ENCODE results near the gene EPAS1.

The EPAS1 gene

DNA sequence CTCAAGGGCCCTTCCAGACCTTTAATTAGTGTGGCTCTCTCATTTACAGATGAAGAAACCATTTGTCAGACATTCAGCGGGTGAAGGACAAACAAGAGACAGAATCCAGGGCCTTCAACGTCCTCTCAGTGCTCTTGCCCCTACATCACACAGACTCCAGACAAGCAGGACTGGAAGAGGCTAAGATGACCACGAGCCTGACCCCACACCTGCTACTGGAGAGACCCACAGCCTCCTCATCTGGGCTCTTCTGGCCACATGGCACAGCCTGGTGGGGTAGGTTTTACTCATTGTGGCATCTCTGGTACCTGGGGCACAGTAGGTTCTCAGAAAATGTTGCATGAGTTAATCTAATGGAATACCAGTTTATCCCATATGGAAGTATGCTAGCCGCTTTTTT lies 112.5 kb downstream of the EPAS1 start:
- DNase-seq (ENCODE audit: low read depth), result no peak

DNA sequence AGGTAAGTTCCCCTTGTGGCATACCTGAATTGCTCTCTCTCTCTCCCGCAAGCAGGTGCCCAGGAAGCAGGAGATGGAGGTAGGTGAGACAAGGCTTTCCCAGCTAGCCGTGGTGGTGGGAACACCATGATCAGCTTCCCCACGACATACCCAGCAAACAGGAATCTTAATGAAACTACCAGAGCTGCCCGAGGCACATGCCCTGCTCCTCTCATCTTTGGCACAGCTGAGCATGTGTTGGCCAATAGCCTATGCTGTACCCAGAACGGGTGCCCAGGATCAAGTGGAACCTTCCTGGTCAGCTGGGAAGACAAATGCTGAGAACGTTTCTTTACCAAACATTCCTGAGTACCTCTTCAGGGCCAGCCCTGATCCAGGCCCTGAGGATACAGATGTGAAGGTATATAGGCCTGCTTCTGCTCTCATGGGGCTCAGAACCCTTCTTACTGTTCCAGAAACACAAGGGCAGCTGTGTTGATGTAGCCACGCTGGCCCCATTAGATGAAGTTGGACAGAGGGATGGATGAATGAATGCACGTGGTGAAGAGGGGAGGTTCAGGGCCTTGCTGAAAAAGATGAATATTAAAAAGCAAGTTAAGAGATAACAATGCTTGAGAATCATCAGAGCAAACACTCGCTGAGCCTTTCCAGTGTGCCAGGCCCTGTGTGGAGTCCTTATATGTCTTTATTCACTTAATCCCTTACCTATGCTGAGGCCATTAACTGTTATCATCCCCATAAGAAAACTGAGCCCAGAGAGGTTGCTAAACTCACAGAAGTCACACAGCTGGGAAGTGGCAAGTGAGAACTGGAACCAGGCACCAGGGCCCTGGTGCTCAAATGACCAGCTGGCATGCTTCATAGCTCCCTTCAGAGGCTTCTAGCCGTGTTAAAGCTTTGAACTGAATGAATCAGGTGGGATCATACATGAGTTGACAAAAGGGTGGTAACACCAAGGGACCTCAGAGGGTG lies 113.4 kb downstream of the EPAS1 start:
- DNase-seq (ENCODE audit: low read depth), result no peak

DNA sequence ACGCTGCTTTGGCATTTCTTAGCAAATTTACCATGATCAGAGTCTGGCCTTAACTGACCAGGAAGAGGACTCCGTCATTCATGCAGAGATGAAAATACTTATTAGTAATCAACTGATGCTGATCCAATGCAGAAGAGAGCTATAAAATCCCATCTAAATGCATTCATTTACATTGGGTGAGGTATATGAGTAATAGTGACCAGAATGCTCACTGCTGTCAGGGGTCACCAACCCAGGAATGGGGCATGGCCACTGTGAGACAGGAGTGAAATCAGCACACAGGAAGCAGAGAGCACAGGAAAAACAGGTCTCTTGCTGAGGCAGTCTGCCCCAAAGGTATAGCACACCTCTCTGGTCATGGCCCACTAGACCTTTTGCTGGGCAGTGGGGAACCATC lies 114.0 kb downstream of the EPAS1 start:
- DNase-seq (ENCODE audit: low read depth), result no peak

DNA sequence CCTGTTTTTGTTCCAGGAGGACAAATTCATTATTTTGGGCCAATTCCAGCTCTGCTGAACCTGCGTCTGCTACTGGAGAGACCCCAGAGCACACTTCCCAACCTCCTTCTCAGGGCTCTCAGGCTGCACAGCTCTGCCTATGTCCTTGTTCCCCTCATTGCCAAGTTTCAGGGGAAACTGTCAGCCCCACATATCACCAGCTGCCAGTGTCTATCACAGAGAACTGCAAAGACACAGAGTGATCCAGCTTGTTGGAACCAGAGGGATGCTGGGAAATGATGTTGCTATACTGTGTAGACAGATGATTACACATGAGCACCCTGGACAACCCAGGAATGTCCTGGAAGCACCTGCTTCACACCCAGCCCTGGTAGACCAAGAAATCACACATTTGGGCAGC lies 114.8 kb downstream of the EPAS1 start:
- DNase-seq (ENCODE audit: low read depth), result no peak

DNA sequence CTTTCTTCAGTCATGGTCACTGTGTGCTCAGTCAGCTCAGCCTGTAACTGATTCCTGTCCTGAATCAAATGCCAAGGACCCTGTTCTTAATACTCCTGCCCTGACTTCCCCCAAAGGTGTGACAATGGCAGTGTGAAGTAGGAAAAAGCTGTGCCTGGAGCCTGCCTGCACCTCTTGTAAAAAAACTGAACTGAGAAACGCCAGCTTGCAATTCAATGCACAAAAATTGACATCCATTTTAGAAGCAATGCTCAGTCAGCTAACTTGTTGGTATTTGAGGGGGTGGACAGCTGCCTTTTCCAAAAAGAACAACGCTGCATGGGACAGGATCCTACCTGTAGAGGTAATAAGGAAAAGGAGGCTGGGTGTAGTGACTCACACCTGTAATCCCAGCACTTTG lies 115.9 kb downstream of the EPAS1 start:
- DNase-seq (ENCODE audit: low read depth), result no peak

DNA sequence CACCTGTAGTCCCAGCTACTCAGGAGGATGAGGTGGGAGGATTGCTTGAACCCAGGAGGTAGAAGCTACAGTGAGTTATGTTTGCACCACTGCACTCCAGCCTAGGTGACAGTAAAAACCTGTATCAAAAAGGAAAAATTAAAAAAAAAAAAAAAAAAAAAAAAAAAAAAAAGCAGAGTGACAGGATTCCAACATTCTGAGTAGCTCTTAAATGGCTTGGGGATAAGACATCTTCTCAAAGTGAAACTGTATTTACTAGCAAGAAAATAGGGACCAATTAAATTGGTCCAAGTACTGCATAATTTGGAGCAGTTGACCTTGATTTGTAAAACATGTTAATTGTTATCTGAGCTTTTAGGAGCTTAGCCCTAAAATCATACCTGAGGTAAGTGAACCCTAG lies 116.4 kb downstream of the EPAS1 start:
- DNase-seq (ENCODE audit: low read depth), result no peak

DNA sequence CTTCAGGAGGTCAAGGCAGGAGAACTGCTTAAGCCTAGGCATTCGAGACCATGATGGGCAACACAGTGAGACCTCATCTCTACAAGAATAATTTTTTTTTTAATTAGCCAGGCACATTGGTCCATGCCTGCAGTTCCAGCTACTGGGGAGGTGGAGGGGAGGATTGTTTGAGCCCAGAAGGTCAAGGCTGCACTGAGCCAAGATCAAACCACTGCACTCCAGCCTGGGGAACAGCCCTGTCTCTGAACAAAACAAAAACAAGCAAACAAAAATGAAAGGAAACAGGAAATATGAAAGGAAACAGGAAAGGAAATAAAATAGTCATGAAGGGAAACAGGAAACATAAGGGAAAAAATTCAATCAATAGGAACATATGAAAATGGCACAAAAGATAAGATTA lies 117.5 kb downstream of the EPAS1 start:
- no peak for DNase-seq (ENCODE audit: low read depth)

DNA sequence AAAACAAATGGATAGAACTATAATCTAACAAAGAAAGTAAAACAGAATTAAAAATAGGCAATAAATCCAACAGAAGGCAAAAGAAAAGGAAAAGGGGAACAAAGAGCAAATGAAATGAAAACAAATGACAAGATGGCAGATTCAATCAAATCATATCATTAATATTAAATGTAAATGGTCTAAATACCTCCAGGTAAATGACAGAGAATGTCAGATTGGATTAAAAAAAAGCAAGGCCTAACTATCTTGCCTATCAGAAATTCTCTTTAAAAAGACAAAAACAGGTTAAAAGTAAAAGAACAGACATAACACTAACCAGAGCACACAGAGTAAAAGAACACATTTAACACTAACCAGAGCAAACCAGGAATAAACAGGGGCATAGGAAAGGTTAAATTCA lies 119.1 kb downstream of the EPAS1 start:
- no peak for DNase-seq (ENCODE audit: low read depth)

DNA sequence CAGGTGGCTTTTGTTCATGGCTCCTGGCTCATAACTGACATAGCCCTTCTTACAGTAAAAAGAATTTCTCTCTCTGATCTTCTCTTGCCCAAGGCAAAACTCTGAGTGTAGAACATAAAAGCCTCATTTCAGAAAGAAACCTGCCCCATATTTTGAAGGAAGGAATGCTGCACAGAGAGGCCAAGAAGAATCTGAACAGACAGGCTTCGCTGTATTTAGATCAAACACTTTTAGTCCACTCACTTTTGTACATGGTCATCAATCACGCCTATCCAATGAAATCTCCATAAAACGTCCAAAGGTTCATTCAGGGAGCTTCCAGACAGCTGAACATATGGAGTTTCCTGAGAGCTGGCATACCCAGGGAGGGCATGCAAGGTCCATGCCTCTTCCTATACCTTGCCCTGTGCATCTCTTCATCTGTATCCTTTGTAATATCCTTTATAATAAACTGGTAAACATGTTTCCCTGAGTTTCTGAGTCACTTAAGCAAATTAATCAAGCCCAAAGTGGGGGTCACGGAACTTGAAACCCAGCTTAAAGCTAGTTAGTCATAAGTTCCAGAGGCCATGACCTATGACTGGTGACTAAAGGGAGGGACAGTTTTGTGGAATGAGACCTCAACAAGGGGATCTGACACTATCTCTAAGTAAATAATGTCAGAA lies 119.7 kb downstream of the EPAS1 start:
- DNase-seq (ENCODE audit: low read depth), result no peak

DNA sequence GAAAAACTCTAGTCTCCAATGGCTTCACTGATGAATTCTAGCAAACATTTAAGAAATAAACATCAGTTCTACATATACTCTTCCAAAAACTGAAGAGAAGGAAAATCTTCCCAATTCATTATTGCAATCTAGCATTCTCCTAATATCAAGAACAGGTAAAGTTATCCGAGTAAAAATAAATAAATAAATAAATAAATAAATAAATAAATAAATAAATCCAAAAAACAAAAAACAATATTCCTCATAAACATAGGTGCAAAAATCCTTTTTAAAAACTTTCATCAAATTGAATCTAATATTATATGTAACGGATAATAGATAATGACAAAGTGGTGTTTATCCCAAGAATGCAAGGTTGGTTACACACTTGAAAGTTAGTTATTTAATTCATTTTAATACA lies 123.7 kb downstream of the EPAS1 start:
- DNase-seq (ENCODE audit: low read depth), result no peak

DNA sequence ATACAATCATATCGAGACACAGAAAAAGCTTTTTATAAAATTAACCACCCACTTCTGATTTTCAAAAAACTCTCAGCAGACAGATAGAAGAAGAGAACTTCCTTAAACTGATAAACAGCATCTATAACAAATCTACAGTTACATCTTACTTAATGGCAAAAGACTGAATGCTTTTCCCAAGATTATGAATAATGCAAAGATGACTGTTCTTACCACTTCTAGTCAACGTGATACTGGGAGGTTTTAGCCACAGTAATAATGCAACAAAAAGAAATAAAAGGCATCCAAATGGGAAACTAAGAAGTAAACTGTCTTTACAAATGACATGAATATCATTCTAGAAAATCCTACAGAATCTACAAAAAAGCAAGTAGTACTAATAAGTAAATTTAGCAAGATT lies 124.2 kb downstream of the EPAS1 start:
- no peak for DNase-seq (ENCODE audit: low read depth)

DNA sequence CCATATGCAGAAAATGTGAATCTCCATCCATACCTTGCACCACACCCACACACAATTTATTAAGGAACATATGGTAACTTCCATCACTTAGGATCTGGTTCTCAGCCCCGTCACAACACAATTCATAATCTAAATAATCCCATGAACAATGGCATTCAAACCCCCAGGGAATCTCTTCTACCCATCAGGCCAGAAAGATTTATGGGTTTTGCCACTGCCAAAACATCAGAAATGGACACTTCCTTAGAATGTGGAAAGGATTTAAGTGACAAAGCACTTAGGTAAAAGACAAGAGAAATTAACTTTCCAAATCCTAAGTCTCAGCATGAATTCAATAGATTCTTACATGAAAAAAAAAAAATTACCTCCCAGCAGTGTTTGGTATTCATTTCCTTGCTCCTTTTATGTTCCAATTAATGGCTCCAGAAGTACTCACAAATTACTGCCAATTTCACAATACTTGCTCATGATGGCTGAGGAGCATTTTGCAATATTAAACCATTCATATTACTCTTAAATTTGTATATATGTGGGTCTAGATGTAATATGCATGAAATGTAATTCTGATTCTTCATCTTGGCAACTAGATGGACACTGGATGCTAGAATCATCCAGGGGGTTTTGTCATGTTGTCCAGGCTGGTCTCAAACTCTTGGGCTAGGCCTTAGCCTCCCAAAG lies 125.6 kb downstream of the EPAS1 start:
- DNase-seq (ENCODE audit: low read depth), result no peak

DNA sequence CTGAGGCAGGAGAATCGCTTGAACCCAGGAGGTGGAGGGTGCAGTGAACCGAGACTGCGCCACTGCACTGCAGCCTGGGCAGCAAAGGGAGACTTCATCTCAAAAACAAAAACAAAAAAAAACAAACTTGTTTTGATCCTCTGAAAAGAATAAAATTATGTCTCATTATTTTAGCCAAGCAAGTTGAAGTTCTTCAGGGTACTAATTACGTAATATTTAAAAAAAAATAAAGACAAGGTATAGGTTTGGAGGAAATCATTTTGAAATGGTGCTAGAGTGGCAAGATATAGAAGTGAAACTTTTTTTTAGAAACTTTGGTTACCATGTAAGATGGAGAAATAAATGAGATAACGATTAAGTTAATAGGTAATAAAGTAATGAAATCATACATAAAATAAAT lies 127.7 kb downstream of the EPAS1 start:
- DNase-seq (ENCODE audit: low read depth), result no peak

DNA sequence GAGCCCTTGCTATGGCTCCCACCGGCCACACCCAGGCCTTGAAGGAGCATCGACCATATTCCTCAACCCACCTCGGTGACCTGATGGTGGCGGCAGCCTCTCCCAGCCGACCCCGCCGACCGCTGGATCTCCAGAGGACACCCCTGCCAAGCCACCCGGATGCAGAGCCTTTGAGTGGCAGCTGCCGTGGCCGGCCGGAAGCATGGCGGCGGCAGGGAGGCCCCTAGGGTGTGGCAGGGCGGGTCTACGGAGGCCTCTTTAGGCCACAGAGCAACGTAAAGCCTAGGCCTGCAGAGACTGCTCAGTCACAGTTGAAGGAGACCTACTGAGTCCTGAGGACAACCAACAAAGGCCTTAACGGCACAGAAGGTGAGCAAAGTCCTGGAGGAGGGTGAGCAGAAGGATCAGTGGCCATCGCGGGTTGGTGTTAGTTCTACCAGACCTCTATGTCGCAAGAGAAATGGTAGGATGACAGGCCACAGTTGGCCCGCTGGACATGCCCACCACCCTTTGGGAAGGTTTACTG lies 131.8 kb downstream of the EPAS1 start:
- DNase-seq (ENCODE audit: low read depth), result no peak

DNA sequence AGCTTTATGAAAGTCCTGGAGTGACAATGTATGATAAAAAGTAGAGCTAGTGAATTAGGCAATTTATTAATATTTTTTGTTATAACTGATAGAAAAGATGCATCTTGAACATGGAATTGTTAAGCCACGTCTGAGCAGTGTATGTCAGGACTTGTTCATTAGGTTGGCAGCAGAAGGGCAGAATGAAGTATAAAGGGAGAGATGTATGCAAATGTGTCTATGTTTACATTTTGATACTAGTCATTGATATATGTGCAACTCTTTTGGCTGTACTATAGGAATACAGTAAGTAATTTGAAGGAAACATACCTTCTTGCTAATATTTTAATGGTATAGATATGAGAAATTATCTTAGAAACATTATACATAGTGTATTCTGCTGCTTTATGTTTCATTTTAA lies 133.2 kb downstream of the EPAS1 start:
- DNase-seq (ENCODE audit: low read depth), result no peak

DNA sequence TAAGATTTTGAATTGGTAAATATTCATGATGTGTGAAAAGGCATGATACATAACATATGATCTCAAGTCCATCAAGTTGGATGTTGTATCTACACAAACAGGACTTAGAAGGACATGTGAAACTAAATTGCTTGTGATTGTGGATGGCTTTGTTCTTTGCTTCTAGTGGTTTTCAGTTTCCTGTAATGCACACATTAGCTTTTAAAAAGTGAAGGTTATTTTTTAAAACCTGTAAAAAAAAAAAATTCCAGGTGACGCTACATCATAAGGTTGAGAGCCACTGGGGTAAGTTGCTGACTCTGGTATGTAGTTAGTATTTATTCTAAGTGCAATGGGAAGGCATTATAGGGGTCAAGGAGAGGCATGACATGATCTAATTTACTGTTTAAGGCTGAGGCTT lies 133.8 kb downstream of the EPAS1 start:
- DNase-seq (ENCODE audit: low read depth), result no peak

DNA sequence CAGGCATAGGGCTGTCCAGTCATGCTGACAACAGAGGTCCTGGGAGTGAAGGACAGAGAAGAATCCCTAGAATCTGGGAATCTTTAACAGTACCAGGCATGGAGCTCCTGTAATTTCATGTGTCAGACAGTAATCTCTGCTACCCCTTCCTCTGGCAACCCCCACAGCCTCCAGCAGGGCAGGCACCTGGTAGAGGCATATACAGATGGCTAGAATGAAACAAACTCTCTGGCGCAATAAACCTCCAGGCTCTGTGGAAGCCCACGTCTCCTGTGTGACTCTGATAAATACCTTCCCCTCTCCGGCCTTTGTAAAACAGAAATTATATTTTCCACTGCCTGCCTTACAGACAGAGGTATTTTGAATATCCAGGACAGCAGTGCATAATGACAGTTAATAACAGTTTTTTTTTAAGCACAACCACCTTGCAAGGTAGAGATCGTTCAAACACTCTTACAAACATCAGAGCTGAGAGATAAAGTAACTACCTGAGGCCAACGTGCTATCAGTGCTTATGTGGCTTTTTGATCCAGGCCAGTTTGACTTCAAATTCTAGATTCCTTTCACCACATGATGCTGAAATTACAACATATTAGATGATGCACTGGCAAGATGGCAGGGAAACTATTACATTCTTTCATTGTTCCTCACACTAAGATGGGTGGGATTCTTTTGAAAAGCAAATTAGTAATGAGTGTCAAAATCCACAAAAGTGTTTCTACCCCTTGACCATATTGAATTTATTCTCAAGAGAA lies 134.5 kb downstream of the EPAS1 start:
- DNase-seq (ENCODE audit: low read depth), result no peak

DNA sequence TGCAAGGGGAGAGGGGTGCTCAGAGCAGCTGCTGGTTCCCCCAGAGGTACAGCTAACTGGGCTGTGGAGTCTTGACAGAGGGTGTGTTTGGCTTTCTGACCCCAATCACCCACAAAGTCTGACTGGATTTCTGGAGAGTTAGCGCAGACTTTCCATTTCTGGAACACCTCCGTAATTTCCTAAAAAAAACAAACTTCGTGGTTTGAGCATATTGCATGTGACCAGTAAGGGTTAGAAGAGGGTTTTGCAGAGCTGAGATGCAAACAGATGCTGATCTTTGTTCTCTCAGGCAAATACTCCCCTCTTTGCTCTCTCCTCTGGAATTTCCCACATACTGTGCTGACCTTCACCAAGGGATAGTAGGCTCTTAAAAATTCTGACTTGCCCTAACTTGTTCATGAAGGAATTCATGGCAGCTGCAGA lies 137.7 kb downstream of the EPAS1 start:
- DNase-seq (ENCODE audit: low read depth), result no peak

DNA sequence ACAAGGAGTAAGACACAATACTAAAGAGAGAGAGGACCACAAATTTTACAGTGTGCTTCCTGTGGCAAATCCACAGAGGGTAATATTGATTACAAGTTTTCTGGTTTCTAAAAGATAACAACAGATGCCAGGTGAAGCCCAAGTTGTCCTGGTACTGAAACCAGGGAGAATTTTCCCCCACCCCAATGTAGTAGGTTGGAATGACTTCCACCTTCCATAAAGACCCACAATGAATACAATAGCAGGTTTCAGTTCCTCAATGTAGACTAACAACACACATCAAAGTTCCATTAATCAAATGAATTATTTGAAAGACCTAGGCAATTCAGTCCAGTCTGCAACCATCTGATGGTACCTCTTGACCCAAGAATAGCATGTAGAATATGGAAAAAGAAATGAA lies 138.1 kb downstream of the EPAS1 start:
- no peak for DNase-seq (ENCODE audit: low read depth)

DNA sequence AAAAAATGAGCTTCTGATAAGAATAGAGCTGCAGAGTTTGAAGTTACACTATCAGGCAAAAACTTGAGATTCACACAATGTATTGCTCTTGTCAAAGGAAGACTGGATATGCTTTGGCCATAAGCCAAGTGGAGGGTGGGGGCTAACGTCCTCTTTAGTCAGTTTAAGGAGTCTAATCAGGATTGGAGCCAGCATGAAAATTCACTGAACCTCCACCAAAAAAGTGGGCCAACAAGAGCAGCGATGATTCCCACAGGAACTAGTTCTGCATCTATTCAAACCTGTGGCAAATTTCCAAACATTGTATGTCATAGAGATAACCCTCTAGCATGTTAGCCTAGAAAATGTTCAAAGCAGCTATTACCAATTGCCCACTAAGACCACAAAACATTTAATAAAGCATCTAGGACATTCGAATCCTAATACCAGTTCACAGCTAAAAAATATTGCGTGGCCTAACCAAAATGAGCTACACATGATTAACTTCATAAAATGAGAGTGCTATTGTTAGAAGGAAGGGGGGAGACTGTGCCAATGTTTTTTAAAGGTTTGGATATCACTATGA lies 138.7 kb downstream of the EPAS1 start:
- no peak for DNase-seq (ENCODE audit: low read depth)

Measured in stimulated activated CD8-positive, alpha-beta memory T cell treated with anti-CD3 and anti-CD28 coated beads, Interleukin-7, amount 100 ng/mL, for 24 hours (primary cell).